H1 (cell line): Measurements from ENCODE around the gene PYY. TPM values are rescaled to one million over a fixed set of nuclear protein-coding genes. Genes with fewer than 3 reads are reported as not detected.
A peak's percentile ranks its signal among the peaks of the same experiment; 100 is the strongest.
"Not testable (repeated sequence)": the region's sequence is repeated elsewhere in the genome, so short reads cannot be mapped to it uniquely, and the experiment has no call there.

Experiments used
- CTCF ChIA-PET: fragments of 300-600 bp; sonication (Branson Sonifier 250); formaldehyde crosslinking; loops from one replicate; lab custom pipeline; 2021; ENCODE audit not compliant: partially characterized antibody; lab: Charles Lee
- POLR2A ChIA-PET: fragments of 300-600 bp; sonication (Branson Sonifier 250); formaldehyde crosslinking; loops from one replicate; lab custom pipeline; 2021; ENCODE audit warnings: inconsistent platforms; ENCODE audit not compliant: partially characterized antibody; lab: Charles Lee
- DNase-seq, 2 experiments: peaks; one replicate each; pipeline versions ENCODE4 v3.0.0 to v3.0.0-alpha.2; 2010 to 2022; ENCODE audit warnings: low spot score in 2 of 2, low read depth in 1 of 2, mixed read lengths in 1 of 2
- FAIRE-seq: peaks from 2 replicates; lab custom pipeline; 2011; peaks lifted over from hg19 to GRCh38; lab: Jason Lieb, UNC
- H2AFZ ChIP-seq: 2 replicates; pipeline ENCODE4 v1.8.1; 2012; ENCODE audit warnings: low read length, inconsistent platforms
- H2AK5ac ChIP-seq: 2 replicates; pipeline ENCODE4 v1.6.1; 2013; ENCODE audit warnings: low read depth, low read length
- H2BK120ac ChIP-seq: replicated peaks from 2 replicates; pipeline ENCODE3; 2013; ENCODE audit warnings: low read depth, low read length, inconsistent platforms
- H2BK12ac ChIP-seq: 2 replicates; pipeline ENCODE4 v1.6.1; 2013; ENCODE audit warnings: low read depth, low read length
- H2BK15ac ChIP-seq: 2 replicates; pipeline ENCODE4 v1.6.1; 2013; ENCODE audit warnings: low read length
- H2BK20ac ChIP-seq: 2 replicates; pipeline ENCODE4 v1.6.1; 2013; ENCODE audit warnings: low read length
- H2BK5ac ChIP-seq: 2 replicates; pipeline ENCODE4 v1.6.1; 2013; ENCODE audit warnings: low read depth, low read length
- H3K14ac ChIP-seq: 2 replicates; pipeline ENCODE4 v1.6.1; 2013; ENCODE audit warnings: inconsistent platforms; ENCODE audit not compliant: insufficient read length
- H3K18ac ChIP-seq: 2 replicates; pipeline ENCODE4 v1.6.1; 2013; ENCODE audit warnings: low read length; ENCODE audit errors: extremely low read depth
- H3K23ac ChIP-seq: 2 replicates; pipeline ENCODE4 v1.6.1; 2013; ENCODE audit warnings: inconsistent platforms; ENCODE audit not compliant: insufficient read length
- H3K23me2 ChIP-seq: 2 replicates; pipeline ENCODE4 v1.6.1; 2013; ENCODE audit warnings: low read depth, low read length
- H3K27ac ChIP-seq: 2 replicates; pipeline ENCODE4 v1.6.1; 2011; ENCODE audit warnings: low read depth, low read length, inconsistent platforms
- H3K27me3 ChIP-seq, 4 experiments: replicated peaks in 1 of 4; 1 replicate in 1 of 4; 2 replicates in 3 of 4; pipeline versions ENCODE4 v1.6.1 to v1.8.1; 2011 to 2013; ENCODE audit warnings: low read length in 3 of 4, mild to moderate bottlenecking in 3 of 4, inconsistent platforms in 2 of 4, mixed read lengths in 2 of 4, moderate library complexity in 1 of 4; ENCODE audit not compliant: control insufficient read depth in 3 of 4, insufficient read depth in 3 of 4; ENCODE audit errors: extremely low read depth in 1 of 4
- H3K36me3 ChIP-seq, 4 experiments: 2 replicates each; pipeline versions ENCODE4 v1.6.1 to v1.8.1; 2011 to 2013; ENCODE audit warnings: mild to moderate bottlenecking in 4 of 4, low read length in 3 of 4, moderate library complexity in 2 of 4, control low read depth in 1 of 4, inconsistent platforms in 1 of 4; ENCODE audit not compliant: insufficient read depth in 4 of 4, control insufficient read depth in 2 of 4
- H3K4ac ChIP-seq: replicated peaks from 2 replicates; pipeline ENCODE3; 2013; ENCODE audit warnings: low read length, low read depth, mixed read lengths, inconsistent platforms; ENCODE audit not compliant: insufficient read length
- H3K4me1 ChIP-seq, 4 experiments: replicated peaks in 1 of 4; 1 replicate in 1 of 4; 2 replicates in 3 of 4; pipeline versions ENCODE4 v1.6.1 to v1.8.1; 2011 to 2013; ENCODE audit warnings: low read length in 3 of 4, inconsistent platforms in 2 of 4, mixed read lengths in 1 of 4; ENCODE audit not compliant: insufficient read depth in 4 of 4, control insufficient read depth in 3 of 4
- H3K4me2 ChIP-seq, 2 experiments: 2 replicates each; pipeline versions ENCODE4 v1.6.1 to v1.8.1; 2011 to 2013; ENCODE audit warnings: low read depth in 2 of 2, low read length in 2 of 2, control low read depth in 1 of 2, inconsistent platforms in 1 of 2, mild to moderate bottlenecking in 1 of 2; ENCODE audit not compliant: insufficient read depth in 1 of 2
- H3K4me3 ChIP-seq, 4 experiments: fragments of 200-600, 300-600 bp in 1 of 4; sonication (generic), shearing (Covaris generic), sonication (Bioruptor Twin) in 1 of 4; 2 replicates each; pipeline versions ENCODE4 v1.5.1 to v1.8.1; 2011 to 2016; ENCODE audit warnings: low read length in 4 of 4, low read depth in 3 of 4, control low read depth in 2 of 4, inconsistent platforms in 2 of 4, mild to moderate bottlenecking in 2 of 4, mixed read lengths in 1 of 4, moderate library complexity in 1 of 4; ENCODE audit not compliant: insufficient read depth in 2 of 4; ENCODE audit errors: extremely low read depth in 1 of 4
- H3K56ac ChIP-seq: replicated peaks from 2 replicates; pipeline ENCODE3; 2013; ENCODE audit warnings: low read depth, mild to moderate bottlenecking, mixed read lengths, low read length, inconsistent platforms; ENCODE audit not compliant: insufficient read length
- H3K79me1 ChIP-seq: 2 replicates; pipeline ENCODE4 v1.6.1; 2013; ENCODE audit warnings: low read depth, low read length, control low read depth
- H3K79me2 ChIP-seq, 2 experiments: 2 replicates each; pipeline versions ENCODE4 v1.6.1 to v1.8.1; 2012 to 2013; ENCODE audit warnings: low read length in 2 of 2, mild to moderate bottlenecking in 2 of 2, inconsistent platforms in 1 of 2; ENCODE audit not compliant: insufficient read depth in 2 of 2, control insufficient read depth in 1 of 2
- H3K9ac ChIP-seq, 4 experiments: replicated peaks in 1 of 4; 1 replicate in 1 of 4; 2 replicates in 3 of 4; pipeline versions ENCODE4 v1.6.1 to v1.8.1; 2011 to 2013; ENCODE audit warnings: low read depth in 3 of 4, low read length in 3 of 4, control low read depth in 2 of 4, mild to moderate bottlenecking in 2 of 4, moderate library complexity in 2 of 4, inconsistent platforms in 1 of 4; ENCODE audit errors: extremely low read depth in 1 of 4
- H3K9me3 ChIP-seq, 2 experiments: 2 replicates each; pipeline versions ENCODE4 v1.6.1 to v1.8.1; 2012 to 2013; ENCODE audit warnings: mild to moderate bottlenecking in 2 of 2, moderate library complexity in 2 of 2, control low read depth in 1 of 2, inconsistent platforms in 1 of 2, low read depth in 1 of 2, low read length in 1 of 2, mixed read lengths in 1 of 2; ENCODE audit not compliant: insufficient read depth in 2 of 2
- H4K20me1 ChIP-seq, 2 experiments: replicated peaks in 1 of 2; 2 replicates each; pipeline versions ENCODE3 to v1.8.1; 2011 to 2013; ENCODE audit warnings: inconsistent platforms in 2 of 2, low read length in 2 of 2, mild to moderate bottlenecking in 1 of 2; ENCODE audit not compliant: insufficient read depth in 2 of 2, control insufficient read depth in 1 of 2
- H4K5ac ChIP-seq: 2 replicates; pipeline ENCODE4 v1.6.1; 2013; ENCODE audit warnings: low read length, low read depth, mixed read lengths, inconsistent platforms; ENCODE audit not compliant: insufficient read length
- H4K8ac ChIP-seq: 2 replicates; pipeline ENCODE4 v1.8.0; 2013; ENCODE audit warnings: mild to moderate bottlenecking, moderate library complexity, low read length, inconsistent platforms; ENCODE audit not compliant: insufficient read depth; ENCODE audit errors: extremely low read depth
- H4K91ac ChIP-seq: replicated peaks from 2 replicates; pipeline ENCODE3; 2013; ENCODE audit warnings: low read length, mixed read lengths, inconsistent platforms; ENCODE audit not compliant: insufficient read length
- WGBS, 2 experiments: shearing (Covaris generic) in 1 of 2; methylation state at CpG; one replicate each; pipeline versions ENCODE4 v1.1.6 to v1.1.7; 2013 to 2015; ENCODE audit warnings: low lambda C conversion rate in 2 of 2, mixed read lengths in 2 of 2, inconsistent platforms in 1 of 2, low coverage in 1 of 2, missing lambda C conversion rate in 1 of 2; ENCODE audit not compliant: insufficient replicate concordance in 2 of 2, insufficient coverage in 1 of 2, insufficient read length in 1 of 2; ENCODE audit errors: extremely low coverage in 1 of 2, missing lambda C conversion rate in 1 of 2; 5-methylcytosine and 5-hydroxymethylcytosine counted together
- polyA plus RNA-seq, 7 experiments: library from polyadenylated mRNA; depleted of rRNA in 3 of 7; stranded (reverse) in 5 of 7; unstranded in 2 of 7; fragments of >200 nt in 5 of 7; fragments of 200-250 nt in 2 of 7; gene quantifications; 1 replicate in 5 of 7; 2 replicates in 1 of 7; 4 replicates in 1 of 7; pipeline versions ENCODE4 v1.2.1 to v1.2.3, GENCODE V29; 2011 to 2013; ENCODE audit warnings: missing spikeins in 2 of 7, mixed read lengths in 2 of 7
- total RNA-seq: library from RNA; stranded (reverse); fragmentation: NEBNext Ultra II Directional; extraction: Animal tissue kit (Norgen Biotek cat#: 25700); gene quantifications from 2 replicates; pipeline ENCODE4 v1.2.1, GENCODE V29; 2021

PYY gene
- total and polyA plus RNA-seq, 2 of the 8 experiments (the other 6 are each of a cell fraction or from before 2014, with no cell fraction given): 0.93 to 3.4 TPM

DNA sequence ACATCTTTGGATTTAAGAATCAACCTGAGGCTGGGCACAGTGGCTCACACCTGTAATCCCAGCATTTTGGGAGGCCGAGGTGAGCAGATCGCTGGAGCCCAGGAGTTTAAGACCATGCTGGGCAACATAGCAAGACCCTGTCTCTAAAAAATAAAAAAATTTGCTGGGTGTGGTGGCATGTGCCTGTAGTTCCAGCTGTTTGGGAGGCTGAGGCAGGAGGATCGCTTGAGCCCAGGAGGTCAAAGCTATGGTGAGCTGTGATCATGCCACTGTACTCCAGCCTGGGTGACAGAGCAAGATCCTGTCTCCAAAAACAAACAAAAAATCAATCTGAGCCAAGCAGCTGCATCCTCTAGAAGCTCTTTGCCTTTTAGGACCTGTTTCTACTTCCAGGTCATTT is 14.3 kb downstream of the PYY start:
- H3K56ac ChIP-seq: not testable (repeated sequence)

More for the DNA sequence above, 14.3 kb downstream of the PYY start:
- H3K23ac ChIP-seq, FAIRE-seq, H3K27ac ChIP-seq, H3K23me2 ChIP-seq, H3K36me3 ChIP-seq, H2AK5ac ChIP-seq, H4K91ac ChIP-seq, H4K5ac ChIP-seq, H2BK5ac ChIP-seq, H3K9me3 ChIP-seq, H3K9ac ChIP-seq, H2BK20ac ChIP-seq, H4K8ac ChIP-seq, H3K14ac ChIP-seq, H2BK120ac ChIP-seq, DNase-seq, H3K4me3 ChIP-seq, H2BK15ac ChIP-seq, H2AFZ ChIP-seq, H3K79me1 ChIP-seq, H3K4me2 ChIP-seq, H3K4ac ChIP-seq, H3K18ac ChIP-seq, H4K20me1 ChIP-seq, H3K79me2 ChIP-seq: not testable (repeated sequence)
- WGBS, 2 experiments: 96% methylated on average over 3 of the region's 3 CpGs; no CpG with 5 or more reads in 1 of the 2 experiments
- ChIA-PET POLR2A (interaction anchor here (1.3 kb wide), 1 partner anchor 44 kb away, joined by 3 read pairs; no protein-coding TSS in a partner anchor), CTCF (interaction anchor here (0.7 to 13.3 kb wide), 13 partner anchors 9 to 69 kb away, joined by 4 to 416 read pairs (median 9); partner anchors contain the start of genes MPP2 and NAGS)
- Histone ChIP-seq H2BK12ac (peak overlapping the region; percentile 80; the same call in 1 of the 2 replicates), H3K27me3 (peaks cover 1 to 31% (median 21%) of the 10 kb centered on the region in 4 experiments), H3K4me1 (peaks cover 0 to 15% (median 8%) of the 10 kb centered on the region in 4 experiments; a peak in 6 of 7 replicates)
